ENCODE results near the gene WDR17.

- TF ChIP-seq CTCF (IDR thresholded peaks at IDR 0.05; ENCODE audit: insufficient read depth, low read depth, low read length) (no peak), EZH2 (IDR thresholded peaks at IDR 0.05; ENCODE audit: insufficient read depth, low read length) (no peak)
Observed at GRCh38 chr4:176043838-176044588, 21.6 kb upstream of the WDR17 start.
